Right atrium auricular region (tissue), 2 donors: ENCODE data around the gene AIRE. TPM values are rescaled to one million over a fixed set of nuclear protein-coding genes. Genes with fewer than 3 reads are reported as not detected.

Experiments used
- DNase-seq: peaks from one replicate; pipeline ENCODE4 v3.0.0-alpha.2; 2019; ENCODE audit warnings: low spot score
- H3K27ac ChIP-seq, 2 donors: fragments of 200-600 bp; sonication (generic); 1 replicate in 1 of 2; 2 replicates in 1 of 2; pipeline ENCODE4 v1.5.1; 2016 to 2019
- H3K27me3 ChIP-seq, 2 donors: fragments of 200-600 bp; sonication (generic); one replicate each; pipeline versions ENCODE4 v1.5.1 to v1.6.0; 2017 to 2019
- H3K36me3 ChIP-seq: fragments of 200-600 bp; sonication (generic); one replicate; pipeline ENCODE4 v1.5.1; 2016
- H3K4me1 ChIP-seq, 2 donors: fragments of 200-600 bp; sonication (generic); one replicate each; pipeline versions ENCODE4 v1.5.1 to v1.6.0; 2017 to 2019
- H3K4me3 ChIP-seq, 2 donors: fragments of 200-600 bp; sonication (generic); 1 replicate in 1 of 2; 2 replicates in 1 of 2; pipeline ENCODE4 v1.5.1; 2017 to 2019; ENCODE audit warnings: mild to moderate bottlenecking in 1 of 2, moderate library complexity in 1 of 2
- H3K9me3 ChIP-seq, 2 donors: fragments of 200-600 bp; sonication (generic); one replicate each; pipeline ENCODE4 v1.5.1; 2019
- total RNA-seq, 2 donors: library from RNA; depleted of rRNA; stranded (reverse); fragments of >200 nt; gene quantifications; one replicate each; pipeline ENCODE4 v1.1.0, GENCODE V29; 2016
- TF ChIP-seq, protein P1 (sequence below), 2 donors: fragments of 200-600 bp; sonication (generic); IDR thresholded peaks; one replicate each; pipeline ENCODE4 v1.5.1; 2019; ENCODE audit warnings: antibody characterized with exemption in 2 of 2

Gene AIRE
- total RNA-seq, 2 donors from 2014 or later, result not detected

DNA sequence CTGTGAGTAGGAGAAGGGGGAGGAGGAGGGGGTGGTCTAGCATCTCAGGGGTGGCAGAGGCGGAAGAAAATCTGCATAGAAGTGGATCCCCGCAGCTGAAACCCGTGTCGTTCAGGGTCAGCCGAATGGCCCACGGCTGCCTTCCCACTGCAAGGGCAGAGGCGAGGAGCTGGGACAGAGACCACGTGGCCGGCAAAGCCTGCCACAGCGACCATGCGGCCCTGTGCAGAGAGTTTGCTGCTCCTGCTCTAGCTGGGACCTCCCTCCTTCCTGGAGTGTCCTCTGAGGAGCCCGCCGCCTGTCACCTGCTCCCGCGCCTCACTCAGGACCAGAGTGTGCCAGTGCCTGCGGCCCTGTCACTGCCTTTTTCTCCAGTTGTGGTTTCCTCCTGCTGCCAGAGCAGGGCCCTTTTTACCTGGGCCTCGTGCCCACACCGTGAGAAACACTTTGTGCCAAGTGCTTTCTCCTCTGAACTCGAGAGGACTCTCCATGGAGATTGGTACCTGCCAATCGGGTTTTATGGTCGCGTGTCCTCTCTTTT is 62.3 kb downstream of the AIRE start:
- Histone ChIP-seq H3K27me3 (peaks cover 0 to 3% of the 10 kb centered on the region in 2 donors), H3K4me3 (no peak overlapping the region), H3K9me3 (no peaks in the 10 kb centered on the region), H3K4me1 (peaks cover 0 to 7% of the 10 kb centered on the region in 2 donors), H3K36me3 (no peaks in the 10 kb centered on the region), H3K27ac (no peak overlapping the region)
- DNase-seq, result no peak
- TF ChIP-seq, protein P1, sequence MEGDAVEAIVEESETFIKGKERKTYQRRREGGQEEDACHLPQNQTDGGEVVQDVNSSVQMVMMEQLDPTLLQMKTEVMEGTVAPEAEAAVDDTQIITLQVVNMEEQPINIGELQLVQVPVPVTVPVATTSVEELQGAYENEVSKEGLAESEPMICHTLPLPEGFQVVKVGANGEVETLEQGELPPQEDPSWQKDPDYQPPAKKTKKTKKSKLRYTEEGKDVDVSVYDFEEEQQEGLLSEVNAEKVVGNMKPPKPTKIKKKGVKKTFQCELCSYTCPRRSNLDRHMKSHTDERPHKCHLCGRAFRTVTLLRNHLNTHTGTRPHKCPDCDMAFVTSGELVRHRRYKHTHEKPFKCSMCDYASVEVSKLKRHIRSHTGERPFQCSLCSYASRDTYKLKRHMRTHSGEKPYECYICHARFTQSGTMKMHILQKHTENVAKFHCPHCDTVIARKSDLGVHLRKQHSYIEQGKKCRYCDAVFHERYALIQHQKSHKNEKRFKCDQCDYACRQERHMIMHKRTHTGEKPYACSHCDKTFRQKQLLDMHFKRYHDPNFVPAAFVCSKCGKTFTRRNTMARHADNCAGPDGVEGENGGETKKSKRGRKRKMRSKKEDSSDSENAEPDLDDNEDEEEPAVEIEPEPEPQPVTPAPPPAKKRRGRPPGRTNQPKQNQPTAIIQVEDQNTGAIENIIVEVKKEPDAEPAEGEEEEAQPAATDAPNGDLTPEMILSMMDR (IDR thresholded peaks at IDR 0.05), result no peak

Other genes with a start within 250 kb of the AIRE start
- 10 to 100 TPM in 1 of 2 donors, 1 to 10 TPM in 1; 3.1 to 10.4 TPM for gene PWP2, start 178.5 kb upstream of the AIRE start, total RNA-seq
- 10 to 100 TPM; 10.5 TPM for gene GATD3, start 152.2 kb upstream of the AIRE start, total RNA-seq
- gene ICOSLG, start 44.9 kb upstream of the AIRE start, total RNA-seq, result 1 to 10 TPM; 1.0 to 1.1 TPM
- not detected for gene DNMT3L, start 24.0 kb upstream of the AIRE start, total RNA-seq
- gene PFKL, start 14.2 kb downstream of the AIRE start, total RNA-seq, result 10 to 100 TPM; 28.0 to 45.7 TPM
- 10 to 100 TPM; 21.4 to 23.2 TPM for gene CFAP410, start 53.5 kb downstream of the AIRE start, total RNA-seq
- under 1 TPM; 0.75 to 0.89 TPM for gene TRPM2, start 67.7 kb downstream of the AIRE start, total RNA-seq
- 1 to 10 TPM; 1.1 to 1.7 TPM for gene LRRC3, start 169.6 kb downstream of the AIRE start, total RNA-seq